GM19455 (cell line): Measurements from ENCODE around the gene RAB44.

Experiments used
- ATAC-seq: cut with Tn5 transposase; IDR thresholded peaks from one replicate; pipeline ENCODE4 v1.9.1; 2021; ENCODE audit not compliant: unreplicated experiment

RAB44 gene

DNA sequence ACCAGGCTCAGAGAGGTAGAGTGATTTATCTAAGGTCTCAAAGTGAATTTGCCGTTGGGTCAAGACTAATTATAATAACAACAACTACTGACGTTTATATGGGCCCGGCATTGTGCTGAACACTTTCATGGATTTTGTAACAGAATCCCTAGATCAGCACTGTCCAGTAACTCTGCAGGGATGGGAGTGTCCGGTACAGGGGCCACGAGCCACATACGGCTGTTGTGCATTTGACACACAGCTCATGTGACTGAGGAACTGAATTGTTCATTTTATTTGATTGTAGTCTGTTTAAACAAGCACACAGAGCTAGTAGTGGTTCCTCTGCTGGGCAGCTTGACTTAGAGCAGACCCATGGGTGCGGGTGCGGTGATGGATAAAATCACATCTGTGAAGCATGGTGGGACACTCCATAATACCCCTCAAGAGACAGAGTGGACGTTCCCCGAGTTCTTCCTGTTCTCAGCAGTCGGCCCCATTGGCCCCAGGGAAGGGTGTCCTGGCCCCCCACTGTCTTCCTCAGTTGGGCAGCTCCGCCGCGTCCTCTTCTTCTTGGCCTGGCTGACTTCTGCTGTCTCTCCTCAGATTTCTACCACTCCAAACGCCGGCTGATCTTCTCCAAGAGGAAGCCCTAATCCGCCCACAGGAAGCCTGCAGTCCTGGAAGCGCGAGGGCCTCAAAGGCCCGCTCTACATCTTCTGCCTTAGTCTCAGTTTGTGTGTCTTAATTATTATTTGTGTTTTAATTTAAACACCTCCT is 12.3 kb upstream of the RAB44 start:
- no peak for ATAC-seq

DNA sequence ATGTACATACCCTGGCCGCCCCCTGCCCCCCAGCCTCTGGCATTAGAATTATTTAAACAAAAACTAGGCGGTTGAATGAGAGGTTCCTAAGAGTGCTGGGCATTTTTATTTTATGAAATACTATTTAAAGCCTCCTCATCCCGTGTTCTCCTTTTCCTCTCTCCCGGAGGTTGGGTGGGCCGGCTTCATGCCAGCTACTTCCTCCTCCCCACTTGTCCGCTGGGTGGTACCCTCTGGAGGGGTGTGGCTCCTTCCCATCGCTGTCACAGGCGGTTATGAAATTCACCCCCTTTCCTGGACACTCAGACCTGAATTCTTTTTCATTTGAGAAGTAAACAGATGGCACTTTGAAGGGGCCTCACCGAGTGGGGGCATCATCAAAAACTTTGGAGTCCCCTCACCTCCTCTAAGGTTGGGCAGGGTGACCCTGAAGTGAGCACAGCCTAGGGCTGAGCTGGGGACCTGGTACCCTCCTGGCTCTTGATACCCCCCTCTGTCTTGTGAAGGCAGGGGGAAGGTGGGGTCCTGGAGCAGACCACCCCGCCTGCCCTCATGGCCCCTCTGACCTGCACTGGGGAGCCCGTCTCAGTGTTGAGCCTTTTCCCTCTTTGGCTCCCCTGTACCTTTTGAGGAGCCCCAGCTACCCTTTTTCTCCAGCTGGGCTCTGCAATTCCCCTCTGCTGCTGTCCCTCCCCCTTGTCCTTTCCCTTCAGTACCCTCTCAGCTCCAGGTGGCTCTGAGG is 11.5 kb upstream of the RAB44 start:
- ATAC-seq = no peak

DNA sequence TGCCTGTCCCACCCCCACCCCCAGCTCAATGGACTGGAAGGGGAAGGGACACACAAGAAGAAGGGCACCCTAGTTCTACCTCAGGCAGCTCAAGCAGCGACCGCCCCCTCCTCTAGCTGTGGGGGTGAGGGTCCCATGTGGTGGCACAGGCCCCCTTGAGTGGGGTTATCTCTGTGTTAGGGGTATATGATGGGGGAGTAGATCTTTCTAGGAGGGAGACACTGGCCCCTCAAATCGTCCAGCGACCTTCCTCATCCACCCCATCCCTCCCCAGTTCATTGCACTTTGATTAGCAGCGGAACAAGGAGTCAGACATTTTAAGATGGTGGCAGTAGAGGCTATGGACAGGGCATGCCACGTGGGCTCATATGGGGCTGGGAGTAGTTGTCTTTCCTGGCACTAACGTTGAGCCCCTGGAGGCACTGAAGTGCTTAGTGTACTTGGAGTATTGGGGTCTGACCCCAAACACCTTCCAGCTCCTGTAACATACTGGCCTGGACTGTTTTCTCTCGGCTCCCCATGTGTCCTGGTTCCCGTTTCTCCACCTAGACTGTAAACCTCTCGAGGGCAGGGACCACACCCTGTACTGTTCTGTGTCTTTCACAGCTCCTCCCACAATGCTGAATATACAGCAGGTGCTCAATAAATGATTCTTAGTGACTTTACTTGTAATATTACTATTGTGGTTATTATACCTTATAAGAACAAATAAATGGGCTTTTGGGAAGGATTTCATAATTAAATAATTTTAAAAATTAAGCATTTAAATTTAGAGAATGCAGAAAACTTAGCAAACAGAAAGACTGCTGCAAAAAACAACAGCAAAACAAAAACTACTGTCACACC is 10.7 kb upstream of the RAB44 start:
- ATAC-seq = no peak

DNA sequence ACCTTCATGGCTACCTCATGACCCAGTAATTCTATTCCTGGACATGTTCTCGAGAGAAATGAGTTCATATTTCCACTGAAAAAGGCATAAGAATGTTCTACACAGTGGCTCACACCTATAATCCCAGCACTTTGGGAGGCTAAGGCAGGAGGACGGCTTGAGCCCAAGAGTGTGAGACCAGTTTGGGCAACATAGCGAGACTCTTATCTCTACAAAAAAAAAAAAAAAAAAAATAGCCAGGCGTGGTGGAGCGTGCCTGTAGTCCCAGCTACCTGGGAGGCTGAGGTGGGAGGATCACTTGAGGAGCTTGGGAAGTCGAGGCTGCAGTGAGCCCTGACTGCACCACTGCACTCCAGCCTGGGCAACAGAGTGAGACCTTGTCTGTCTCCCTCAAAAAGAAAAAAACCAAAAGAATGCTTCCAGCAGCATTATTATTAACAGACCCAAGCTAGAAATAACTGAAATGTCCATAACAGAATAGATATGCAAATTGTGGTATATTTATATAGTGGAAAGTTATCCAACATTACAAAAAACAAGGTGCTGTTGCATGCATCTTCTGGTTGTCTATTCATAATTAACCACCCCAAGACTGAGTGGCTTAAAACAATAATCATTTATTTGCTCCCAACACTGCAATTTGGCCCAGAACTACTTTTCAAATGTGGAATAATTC is 9.4 kb upstream of the RAB44 start:
- no peak for ATAC-seq

DNA sequence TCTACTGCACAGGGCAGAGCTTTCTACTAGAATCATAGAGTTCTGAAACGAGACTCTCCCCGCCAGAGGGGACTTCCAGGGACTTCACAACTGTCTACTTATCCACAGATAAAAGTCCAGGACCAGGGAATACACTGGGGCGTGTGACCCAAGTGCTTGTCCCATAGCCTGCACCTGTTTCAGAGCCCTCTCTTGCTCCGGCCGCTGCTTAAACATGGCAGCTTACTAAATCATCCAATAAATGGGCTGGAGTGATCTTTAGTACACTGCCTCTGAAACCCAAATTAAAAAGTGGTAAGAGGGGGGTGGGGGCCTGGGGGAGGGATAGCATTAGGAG is 8.9 kb upstream of the RAB44 start:
- ATAC-seq = no peak

DNA sequence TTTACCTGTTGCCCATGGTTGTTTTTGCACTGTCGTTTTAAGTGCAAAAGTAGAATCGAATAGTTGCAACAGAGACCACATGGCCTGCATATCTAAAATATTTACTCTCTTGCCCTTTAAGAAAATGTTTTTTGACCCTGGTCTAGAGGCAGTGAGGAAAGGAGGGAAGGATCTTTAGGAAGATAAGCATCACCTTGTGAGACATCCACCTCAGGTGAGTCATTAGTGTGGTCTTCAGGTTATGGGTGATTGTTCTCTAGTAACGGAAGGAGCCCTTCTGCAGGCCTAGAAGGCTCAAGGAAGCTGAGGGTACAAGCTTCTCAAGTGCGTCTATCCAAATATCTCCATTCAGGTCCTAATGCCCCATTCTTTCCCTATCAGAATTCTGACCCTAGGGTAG is 6.6 kb upstream of the RAB44 start:
- ATAC-seq = no peak

DNA sequence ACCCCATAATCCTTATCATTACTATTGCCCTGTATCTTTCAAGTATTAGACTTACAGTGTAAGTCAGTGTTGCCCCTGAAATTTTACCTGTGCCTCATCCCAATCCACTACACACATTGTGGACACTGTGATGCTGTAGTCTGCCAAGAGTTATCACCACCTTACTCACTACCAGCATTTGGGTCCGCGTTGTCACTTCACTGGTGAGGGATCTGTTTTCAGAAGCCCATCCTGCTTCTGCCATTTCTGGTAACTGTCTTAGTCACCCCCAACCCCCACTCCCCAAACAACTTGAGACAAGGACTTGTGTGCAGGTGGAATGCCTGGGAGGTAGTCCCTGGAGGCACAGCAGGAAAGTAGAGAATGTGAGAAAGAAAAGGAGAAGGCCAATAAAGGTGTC is 6.0 kb upstream of the RAB44 start:
- no peak for ATAC-seq

DNA sequence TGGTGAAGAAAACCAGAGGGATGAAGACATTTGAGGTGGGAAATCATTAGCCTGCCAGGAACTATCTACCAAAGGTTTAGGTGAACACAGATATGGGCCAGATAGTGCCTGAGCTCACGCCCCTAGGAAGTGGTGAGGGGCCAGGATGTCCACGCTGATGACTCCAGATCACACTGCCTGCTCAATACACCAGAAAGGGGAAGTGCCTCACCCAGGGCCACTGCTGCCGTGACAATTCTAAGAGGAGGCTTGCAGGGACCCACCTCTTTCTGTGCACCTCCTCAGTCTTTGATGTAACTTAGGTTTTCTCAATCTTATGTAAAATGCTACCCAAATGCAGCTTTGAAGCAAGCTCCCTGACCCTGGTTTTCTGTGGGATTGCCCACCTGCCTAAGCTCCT is 5.4 kb upstream of the RAB44 start:
- no peak for ATAC-seq

DNA sequence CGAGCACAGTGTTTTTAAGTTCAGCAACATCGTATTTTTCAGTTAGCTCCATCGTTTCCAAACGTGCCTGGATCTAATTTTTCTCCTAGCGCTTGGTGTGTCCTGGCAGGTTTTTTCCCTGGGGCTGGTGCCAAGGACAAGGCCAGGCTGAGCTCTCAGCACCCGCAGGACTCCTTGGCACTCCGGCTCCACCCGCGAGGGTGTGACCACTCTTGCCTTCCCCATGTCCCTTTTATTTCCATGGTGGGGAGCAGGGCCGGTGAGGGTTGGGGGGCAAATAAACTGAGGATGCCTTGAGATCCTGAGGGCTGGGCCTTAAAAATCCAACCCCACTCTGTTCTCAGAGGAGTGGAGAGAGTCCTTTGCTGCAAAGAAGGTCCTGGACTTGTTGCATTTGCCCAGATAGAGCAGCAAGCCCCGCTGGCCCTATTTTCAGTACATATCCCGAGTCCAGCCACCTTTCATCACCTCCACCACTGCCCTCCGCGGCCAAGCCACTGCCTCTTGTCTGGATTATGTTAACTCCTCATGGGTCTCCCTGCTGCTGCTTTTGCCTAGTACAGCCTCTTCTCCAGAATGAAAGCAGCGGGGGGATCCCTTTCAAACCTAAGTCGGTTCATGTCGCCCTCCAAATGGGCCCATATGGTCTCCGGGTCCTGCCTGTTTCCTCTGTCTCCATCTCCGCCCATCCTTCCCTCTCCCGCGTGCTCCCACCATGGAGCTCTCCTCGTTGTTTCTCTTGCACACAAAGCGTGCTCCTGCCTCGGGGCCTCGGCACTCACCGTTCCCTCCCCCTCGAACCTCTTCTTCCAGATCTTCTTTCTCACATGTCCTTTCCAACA is 4.5 kb upstream of the RAB44 start:
- no peak for ATAC-seq

DNA sequence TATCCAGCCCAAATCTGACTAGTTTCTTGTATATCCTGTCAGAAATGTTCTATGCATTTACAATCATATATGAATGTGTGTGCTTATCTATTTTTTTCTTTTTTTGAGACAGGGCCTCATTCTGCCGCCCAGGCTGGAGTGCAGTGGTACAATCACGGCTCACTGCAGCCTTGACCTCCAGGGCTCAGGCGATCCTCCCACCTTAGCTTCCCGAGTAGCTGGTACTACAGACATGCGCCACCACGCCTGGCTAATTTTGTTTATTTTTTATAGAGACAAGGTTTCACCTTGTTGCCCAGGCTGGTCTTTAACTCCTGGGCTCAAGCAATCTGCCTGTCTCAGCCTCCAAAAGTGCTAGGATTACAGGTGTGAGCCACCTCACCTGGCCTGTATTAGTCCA is 3.0 kb upstream of the RAB44 start:
- ATAC-seq = no peak

DNA sequence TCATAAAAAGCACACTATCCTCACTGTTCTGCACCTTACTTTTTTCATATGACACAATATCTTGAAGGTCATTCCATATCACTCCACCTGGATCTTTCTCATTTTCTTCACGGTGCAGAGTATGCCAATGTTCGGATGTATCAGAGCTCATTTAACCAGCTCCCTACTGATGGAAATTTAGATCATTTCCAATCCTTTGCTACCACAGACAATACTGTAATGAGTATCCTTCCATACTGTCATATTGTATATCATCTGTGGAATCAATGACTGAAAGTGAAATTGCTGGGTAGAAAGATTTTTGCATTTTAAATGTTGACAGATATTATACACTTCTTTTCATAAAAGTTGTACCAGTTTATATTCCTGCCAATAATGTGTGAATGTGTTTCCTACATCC is 2.2 kb upstream of the RAB44 start:
- ATAC-seq = no peak

DNA sequence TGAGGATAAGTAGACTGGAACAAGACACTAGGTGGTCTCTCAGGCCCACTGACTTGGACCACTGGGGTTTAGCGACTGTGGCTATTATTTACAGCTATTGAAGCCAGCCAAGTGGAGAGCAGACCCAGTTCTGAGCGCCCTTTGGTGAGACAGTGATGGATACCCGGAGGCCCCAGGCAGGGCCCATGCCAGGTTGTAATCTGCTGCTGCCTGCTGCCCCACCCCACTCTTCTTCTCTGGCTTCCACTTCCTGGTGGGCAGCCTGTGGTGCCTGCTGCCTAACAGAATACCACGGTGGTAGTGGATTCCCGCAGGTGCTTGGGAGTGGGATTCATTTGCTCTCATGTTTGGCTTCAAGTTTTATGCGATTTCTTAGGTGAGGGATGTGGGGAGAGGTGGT is 570 bp downstream of the RAB44 start:
- no peak for ATAC-seq

DNA sequence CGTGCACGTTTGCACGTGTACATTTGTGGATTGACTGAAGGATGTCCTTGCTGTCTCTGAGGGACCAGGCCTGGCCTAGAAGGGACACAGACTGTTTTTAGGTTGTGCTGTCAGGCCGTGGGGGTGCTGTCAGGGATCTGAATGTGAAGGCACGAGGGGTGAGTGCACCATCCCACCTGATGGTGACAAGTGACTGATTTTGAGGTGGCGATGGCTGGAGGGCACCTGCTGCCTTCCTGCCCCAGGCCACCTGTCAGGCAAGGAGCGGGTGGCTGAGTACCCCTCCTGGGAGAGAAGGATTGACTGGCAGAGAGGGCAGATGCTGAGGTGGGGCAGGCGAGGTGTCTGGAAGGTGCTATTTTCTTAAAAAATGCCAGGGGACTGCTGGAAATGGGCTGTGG is 1.2 kb downstream of the RAB44 start:
- no peak for ATAC-seq

DNA sequence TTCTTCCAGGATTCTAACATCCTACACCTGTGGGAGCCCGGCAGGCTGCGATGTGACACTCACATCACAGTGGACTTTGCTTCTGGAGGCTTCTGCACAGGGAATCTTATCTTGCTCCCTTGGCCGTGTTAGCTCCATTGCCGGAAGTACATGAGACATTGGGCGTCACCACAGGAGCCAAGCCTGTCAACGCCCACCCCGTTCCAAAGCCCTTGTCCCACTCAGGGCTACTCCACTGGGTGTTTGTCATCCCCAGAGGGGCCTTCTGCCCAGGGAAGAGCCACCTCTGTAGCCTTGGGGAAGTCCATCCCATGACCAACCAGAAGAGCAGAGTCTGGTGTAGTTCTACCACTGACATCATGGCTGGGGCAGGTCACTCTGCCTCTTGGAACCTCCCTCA is 1.7 kb downstream of the RAB44 start:
- no peak for ATAC-seq

DNA sequence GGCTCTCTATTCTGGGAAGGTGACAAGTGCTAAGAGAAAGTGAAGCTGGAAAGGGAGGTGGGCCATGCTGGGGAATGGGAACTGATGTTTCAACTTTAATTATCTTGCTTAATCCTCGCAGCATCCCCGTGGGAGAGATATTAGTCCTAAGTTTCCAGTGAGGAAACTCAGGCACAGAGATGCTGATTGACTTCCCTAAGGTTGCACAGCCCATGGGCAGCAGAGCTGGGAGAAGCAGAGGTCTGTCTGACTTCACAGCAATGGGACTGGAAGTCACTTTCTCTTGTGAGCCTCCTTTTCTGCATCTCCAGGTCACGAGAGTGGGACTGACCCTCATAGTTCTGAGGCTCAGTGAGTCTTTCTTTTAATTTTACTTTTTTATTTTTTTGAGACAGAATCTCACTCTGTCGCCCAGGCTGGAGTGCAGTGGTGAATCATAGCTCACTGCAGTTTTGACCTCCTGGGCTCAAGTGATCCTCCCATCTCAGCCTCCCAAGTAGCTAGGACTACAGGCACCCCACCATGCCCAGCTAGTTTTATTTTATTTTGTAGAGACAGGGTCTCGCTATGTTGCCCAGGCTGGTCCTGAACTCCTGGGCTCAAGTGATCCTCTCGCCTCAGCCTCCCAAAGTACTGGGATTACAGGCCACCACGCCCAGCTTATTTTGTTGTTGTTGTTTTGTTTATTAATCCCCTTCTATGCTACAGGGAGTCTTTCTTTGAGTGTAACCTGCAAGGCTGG is 2.6 kb downstream of the RAB44 start:
- no peak for ATAC-seq

DNA sequence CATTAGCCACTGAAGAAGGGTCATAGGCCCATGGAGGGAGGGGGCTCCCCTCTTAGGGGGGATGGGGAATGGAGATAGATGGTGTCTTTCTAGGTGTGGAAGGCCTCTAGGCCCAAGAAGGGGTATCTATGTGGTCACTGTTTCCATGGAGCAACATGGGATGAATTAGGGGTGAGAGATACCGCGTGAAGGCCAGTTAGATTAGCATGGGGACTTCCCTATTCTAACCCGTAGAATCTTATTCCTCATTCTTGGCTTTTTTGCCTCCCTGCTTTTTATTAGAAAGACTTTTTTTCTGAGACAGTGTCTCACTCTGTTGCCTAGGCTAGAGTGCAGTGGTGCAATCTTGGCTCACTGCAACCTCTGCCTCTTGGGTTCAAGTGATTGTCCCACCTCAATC is 3.2 kb downstream of the RAB44 start:
- no peak for ATAC-seq

DNA sequence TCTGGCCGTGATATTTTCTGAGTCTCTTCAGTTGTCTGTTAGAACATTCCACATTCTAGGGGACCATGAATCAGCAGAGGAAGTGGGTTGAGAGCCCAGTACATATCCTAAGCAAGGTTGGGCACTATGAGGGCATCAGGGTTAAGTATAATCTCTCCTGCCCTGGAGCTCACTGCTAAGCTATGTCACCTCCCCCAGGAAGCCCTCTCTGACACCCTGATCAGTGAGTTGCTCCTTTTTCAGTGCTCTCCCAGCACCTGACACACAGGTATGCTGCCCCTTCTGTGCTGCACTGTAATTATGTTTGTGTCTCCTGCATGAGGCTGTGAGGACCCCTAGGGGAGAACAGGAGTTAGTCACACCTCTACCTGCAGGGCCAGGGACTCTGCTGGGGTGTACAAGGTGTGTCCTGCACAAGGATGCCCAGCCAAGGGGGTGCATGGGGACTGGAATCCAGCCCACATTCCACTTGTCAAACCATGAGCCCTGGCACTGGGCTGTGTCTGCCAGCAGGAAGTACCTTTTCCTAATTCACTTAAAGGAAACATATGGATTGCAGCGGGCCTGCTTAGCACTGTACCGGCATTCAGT is 3.9 kb downstream of the RAB44 start:
- no peak for ATAC-seq

DNA sequence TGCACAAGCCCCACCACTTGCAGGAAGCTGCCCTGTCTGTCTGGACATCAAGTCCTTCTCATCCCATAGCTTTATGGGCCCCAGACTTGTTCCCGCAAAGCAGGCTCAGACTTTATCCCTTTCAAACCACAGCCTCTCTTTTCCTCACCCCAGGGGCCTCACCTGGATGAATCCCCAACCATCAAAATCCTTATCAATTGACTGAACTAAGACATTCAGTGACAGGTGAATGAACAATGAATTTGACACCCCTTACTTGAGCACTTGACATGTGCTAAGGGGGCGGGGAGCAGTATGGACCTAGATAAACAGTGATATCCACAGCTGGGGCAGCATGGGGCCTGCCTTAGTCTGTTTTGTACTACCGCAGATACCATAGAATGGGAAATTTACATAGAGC is 5.0 kb downstream of the RAB44 start:
- no peak for ATAC-seq

DNA sequence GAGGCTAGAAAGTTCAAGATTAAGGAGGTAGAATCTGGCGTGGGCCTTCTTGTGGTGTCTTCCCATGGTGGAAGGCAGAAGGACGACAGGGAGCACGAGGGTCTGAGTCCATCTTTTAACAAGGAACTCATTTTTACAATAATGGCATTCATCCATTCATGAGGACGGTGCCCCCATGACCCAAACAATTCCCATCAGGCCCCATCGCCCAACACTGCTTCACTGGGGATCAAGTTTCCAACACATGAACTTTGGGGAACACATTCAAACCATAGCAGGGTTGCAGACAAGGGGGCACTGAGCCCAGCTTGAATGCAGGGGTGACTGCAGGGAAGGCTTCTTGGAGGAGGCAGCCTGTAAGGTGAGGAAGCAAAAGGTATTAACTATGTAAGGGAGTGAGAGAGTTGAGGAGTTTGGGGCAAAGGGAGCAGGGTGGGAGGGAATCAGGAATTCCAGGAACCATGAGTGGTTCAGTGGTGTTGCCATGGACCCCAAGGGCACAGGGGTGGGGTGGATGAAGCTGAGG is 5.5 kb downstream of the RAB44 start:
- ATAC-seq = no peak
